ENCODE data around the gene KIN. TPM values are rescaled to one million over a fixed set of nuclear protein-coding genes. Genes with fewer than 3 reads are reported as not detected.
"Not testable (repeated sequence)": the region's sequence is repeated elsewhere in the genome, so short reads cannot be mapped to it uniquely, and the experiment has no call there.

Gene KIN
- total RNA-seq, 6 donors from 2014 or later, result 5.9 to 14.7 (median 9.5) TPM

DNA sequence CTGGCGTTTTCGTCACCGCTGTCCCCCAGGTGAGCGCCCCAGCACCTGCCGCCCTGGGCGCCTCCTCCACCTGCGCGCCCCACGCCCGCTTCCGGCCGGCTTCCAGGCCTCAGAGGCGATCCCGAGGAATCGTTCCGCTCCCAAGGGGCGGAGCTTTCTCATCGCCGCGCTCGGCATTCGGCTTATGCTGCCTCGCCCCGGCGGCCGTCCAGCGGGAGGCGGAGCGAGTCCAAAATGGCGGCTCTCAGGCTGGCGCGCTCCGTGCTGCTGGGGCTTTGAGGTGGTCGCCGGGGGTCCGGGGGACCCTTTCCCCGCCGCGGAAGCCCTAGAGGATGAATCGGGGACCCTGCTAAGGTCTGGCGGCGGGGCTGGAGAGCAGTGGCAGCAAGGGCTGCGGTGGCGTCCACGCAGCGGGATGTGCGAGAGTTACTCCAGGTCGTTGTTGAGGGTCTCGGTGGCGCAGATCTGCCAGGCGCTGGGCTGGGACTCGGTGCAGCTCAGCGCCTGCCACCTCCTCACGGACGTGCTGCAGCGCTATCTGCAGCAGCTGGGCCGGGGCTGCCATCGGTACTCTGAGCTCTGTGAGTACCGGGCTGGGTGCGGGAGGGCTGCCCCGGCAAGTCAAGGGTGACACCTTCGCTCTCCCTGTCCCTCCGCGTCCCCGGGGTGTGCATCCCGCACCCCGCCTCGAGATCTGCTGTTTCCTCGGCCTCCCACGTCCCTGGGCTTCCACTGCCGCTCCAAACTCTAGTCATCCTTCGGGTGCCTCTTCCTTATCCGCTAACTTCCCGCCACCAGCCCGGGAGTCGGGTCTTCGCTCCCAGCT, 30.7 kb upstream of the KIN start, which contains the start of gene TAF3:
Gene TAF3 (plus strand): TSS at position 211 of the 826 bp plus-strand sequence. CDS start 205 bp downstream, at position 416.
- Histone ChIP-seq H3K27ac (peak within 1 kb of the TSS; percentile 77 to 80 (median 80)), H3K4me3 (peak within 1 kb of the TSS; percentile 58 to 98 (median 86)), H3K36me3 (peaks cover 0 to 8% (median 0%) of the 10 kb centered on the region in 4 donors), H3K27me3 (no peaks in the 10 kb centered on the region), H3K9me3 (no peaks in the 10 kb centered on the region), H3K4me1 (peaks cover 10 to 28% (median 14%) of the 10 kb centered on the region in 4 donors)
- WGBS, 2 donors, result 0% methylated on average over 21 to 58 of the region's 77 CpGs
- DNase-seq, result peak; percentile 96 to 97
- TF ChIP-seq POLR2A (IDR thresholded peaks at IDR 0.05) (peak in 2 of 4 donors; percentile 33 to 78), POLR2AphosphoS5 (IDR thresholded peaks at IDR 0.05) (peak; percentile 61 to 83), EP300 (IDR thresholded peaks at IDR 0.05) (no peak)
- TF ChIP-seq, protein P1, sequence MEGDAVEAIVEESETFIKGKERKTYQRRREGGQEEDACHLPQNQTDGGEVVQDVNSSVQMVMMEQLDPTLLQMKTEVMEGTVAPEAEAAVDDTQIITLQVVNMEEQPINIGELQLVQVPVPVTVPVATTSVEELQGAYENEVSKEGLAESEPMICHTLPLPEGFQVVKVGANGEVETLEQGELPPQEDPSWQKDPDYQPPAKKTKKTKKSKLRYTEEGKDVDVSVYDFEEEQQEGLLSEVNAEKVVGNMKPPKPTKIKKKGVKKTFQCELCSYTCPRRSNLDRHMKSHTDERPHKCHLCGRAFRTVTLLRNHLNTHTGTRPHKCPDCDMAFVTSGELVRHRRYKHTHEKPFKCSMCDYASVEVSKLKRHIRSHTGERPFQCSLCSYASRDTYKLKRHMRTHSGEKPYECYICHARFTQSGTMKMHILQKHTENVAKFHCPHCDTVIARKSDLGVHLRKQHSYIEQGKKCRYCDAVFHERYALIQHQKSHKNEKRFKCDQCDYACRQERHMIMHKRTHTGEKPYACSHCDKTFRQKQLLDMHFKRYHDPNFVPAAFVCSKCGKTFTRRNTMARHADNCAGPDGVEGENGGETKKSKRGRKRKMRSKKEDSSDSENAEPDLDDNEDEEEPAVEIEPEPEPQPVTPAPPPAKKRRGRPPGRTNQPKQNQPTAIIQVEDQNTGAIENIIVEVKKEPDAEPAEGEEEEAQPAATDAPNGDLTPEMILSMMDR (IDR thresholded peaks at IDR 0.05), result peak in 1 of 6 experiments; percentile 20
- ATAC-seq (ENCODE audit: low FRiP score in 2 of 2), result peak; percentile 97 to 98

DNA sequence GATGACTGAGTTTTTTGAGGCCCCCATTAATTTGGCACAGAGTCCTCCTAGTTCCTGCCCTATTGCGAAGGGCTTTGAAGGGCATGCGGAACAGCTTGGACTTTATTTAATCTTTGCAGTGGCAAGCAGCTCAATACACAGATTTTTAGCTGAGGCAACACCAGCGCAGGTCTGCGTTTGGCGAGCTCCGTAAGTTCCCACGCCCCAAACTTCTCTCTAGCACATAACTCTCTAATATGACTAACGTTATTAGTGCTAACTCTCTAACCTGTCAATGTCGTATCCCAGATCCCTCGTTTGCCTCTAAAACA, 30.1 kb upstream of the KIN start:
- ATAC-seq (ENCODE audit: low FRiP score in 2 of 2) (peak in 1 of 2 donors; percentile 5), DNase-seq (no peak)
- TF ChIP-seq POLR2AphosphoS5 (IDR thresholded peaks at IDR 0.05), result no peak
- no peak for TF ChIP-seq EP300 (IDR thresholded peaks at IDR 0.05)
- TF ChIP-seq, protein P1 (IDR thresholded peaks at IDR 0.05), result no peak
- no peak for TF ChIP-seq POLR2A (IDR thresholded peaks at IDR 0.05)
- Histone ChIP-seq H3K27ac (peak overlapping the region; percentile 77 to 80 (median 80)), H3K4me3 (peak overlapping the region; percentile 58 to 98 (median 86)), H3K27me3 (no peaks in the 10 kb centered on the region), H3K9me3 (no peaks in the 10 kb centered on the region), H3K36me3 (peaks cover 0 to 6% (median 0%) of the 10 kb centered on the region in 4 donors), H3K4me1 (peaks cover 10 to 28% (median 14%) of the 10 kb centered on the region in 4 donors)
- 0% methylated on average over 10 of the region's 10 CpGs for WGBS, 2 donors

DNA sequence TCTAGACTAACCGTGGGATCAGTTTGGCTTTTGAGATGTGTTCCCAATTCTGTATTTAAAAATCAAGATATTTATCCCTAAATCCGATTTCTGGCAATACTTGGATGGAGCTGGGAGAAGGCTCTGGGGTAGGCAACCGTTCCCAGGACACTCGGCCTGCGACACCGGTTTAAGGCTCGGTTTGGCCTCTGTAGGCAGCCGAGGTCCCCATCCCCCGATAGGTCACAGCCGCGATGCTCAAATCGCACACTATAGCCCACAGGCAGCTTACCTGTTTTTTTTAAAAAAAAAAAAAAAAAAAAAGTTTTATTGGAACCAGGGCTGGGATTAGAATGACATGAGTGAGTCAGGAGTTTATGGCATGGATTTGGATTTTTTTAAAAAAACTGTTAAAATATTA, 29.8 kb upstream of the KIN start:
- DNase-seq (no peak), ATAC-seq (ENCODE audit: low FRiP score in 2 of 2) (no peak)
- Histone ChIP-seq H3K9me3 (no peaks in the 10 kb centered on the region), H3K27me3 (no peaks in the 10 kb centered on the region), H3K4me3 (peak overlapping the region in 3 of 4 donors; percentile 58 to 94 (median 79)), H3K36me3 (peaks cover 0 to 2% (median 0%) of the 10 kb centered on the region in 4 donors), H3K27ac (peak overlapping the region in 1 of 4 donors; percentile 80), H3K4me1 (peaks cover 10 to 28% (median 14%) of the 10 kb centered on the region in 4 donors)
- no peak for TF ChIP-seq POLR2A (IDR thresholded peaks at IDR 0.05)
- TF ChIP-seq, protein P1 (IDR thresholded peaks at IDR 0.05), result no peak
- no peak for TF ChIP-seq EP300 (IDR thresholded peaks at IDR 0.05)
- TF ChIP-seq POLR2AphosphoS5 (IDR thresholded peaks at IDR 0.05), result no peak
- WGBS, 2 donors, result 14 to 28% methylated on average over 12 of the region's 12 CpGs

DNA sequence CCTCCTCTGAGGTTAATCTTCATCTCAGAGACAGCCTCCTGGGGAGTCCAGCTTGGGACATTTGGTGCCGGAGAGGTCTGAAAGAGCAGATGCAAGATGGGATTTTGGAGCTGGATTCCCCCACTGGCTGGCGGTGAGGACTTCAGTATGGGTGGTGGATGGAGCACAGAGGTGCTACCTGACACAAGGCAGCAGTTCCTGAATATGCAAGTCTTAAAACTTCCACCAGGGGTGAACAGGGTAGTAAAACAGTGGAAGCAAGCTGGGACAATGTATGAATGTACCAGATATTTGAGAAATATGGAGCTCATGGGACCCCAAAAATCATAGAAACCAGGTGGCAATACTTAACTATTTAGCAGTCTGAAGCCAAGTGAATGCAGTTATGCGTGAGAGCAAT, 25.7 kb upstream of the KIN start:
- TF ChIP-seq, protein P1 (IDR thresholded peaks at IDR 0.05), result no peak
- TF ChIP-seq EP300 (IDR thresholded peaks at IDR 0.05) (no peak), POLR2AphosphoS5 (IDR thresholded peaks at IDR 0.05) (no peak), POLR2A (IDR thresholded peaks at IDR 0.05) (no peak)
- DNase-seq, result no peak

DNA sequence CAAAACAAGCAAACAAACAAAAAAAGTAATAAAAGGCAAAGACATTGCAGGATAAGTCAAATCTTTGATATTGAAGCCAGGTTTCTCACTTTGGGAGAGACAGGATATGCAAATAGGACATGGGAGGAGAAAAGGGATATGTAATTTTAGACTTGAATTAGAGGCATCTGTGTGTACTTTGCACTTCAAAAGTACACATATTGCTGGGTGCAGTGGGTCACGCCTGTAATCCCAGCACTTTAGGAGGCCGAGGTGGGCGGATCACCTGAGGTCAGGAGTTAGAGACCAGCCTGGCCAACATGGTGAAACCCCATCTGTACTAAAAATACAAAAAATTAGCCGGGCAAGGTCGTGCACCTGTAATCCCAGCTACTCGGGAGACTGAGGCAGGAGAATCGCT, 23.9 kb upstream of the KIN start:
- WGBS, 2 donors, result 62 to 64% methylated on average over 7 of the region's 7 CpGs
- ATAC-seq (ENCODE audit: low FRiP score in 2 of 2); H3K4me1 ChIP-seq; H3K27ac ChIP-seq; H3K9me3 ChIP-seq; H3K4me3 ChIP-seq; DNase-seq; H3K27me3 ChIP-seq: not testable (repeated sequence)
- peaks cover 6 to 24% (median 16%) of the 10 kb centered on the region in 4 donors for H3K36me3 ChIP-seq

More for the DNA sequence above, 25.7 kb upstream of the KIN start:
- peaks cover 0 to 7% (median under 1%) of the 10 kb centered on the region in 4 donors for H3K36me3 ChIP-seq
- no peak overlapping the region for H3K27ac ChIP-seq
- no peak overlapping the region for H3K4me3 ChIP-seq
- ATAC-seq (ENCODE audit: low FRiP score in 2 of 2), result no peak
- WGBS, 2 donors, result 67 to 73% methylated on average over 3 of the region's 3 CpGs
- peaks cover 0 to 8% (median 0%) of the 10 kb centered on the region in 4 donors for H3K4me1 ChIP-seq
- H3K9me3 ChIP-seq, result no peaks in the 10 kb centered on the region
- H3K27me3 ChIP-seq, result no peaks in the 10 kb centered on the region
